ENCODE results near the gene BTF3L4.

- TF ChIP-seq GATA2 (IDR thresholded peaks at IDR 0.05; ENCODE audit: low read depth, low read length): no peak
- TF ChIP-seq GATA3 (IDR thresholded peaks at IDR 0.05; ENCODE audit: low read depth, low read length): no peak
Observed at GRCh38 chr1:52060822-52061221, 4.7 kb downstream of the BTF3L4 start.

All from SH-SY5Y (cell line).